Esophagus mucosa (tissue), 1 donor: Measurements from ENCODE around the gene CARD16. TPM values are rescaled to one million over a fixed set of nuclear protein-coding genes. Genes with fewer than 3 reads are reported as not detected.
A peak's percentile ranks its signal among the peaks of the same experiment; 100 is the strongest.
"Not testable (repeated sequence)": the region's sequence is repeated elsewhere in the genome, so short reads cannot be mapped to it uniquely, and the experiment has no call there.

ENCODE experiments used
- ATAC-seq: fragments of 200-7000 bp; cut with Tn5 transposase; one replicate; pipeline ENCODE4 v1.9.1; 2020
- total RNA-seq: library from RNA; stranded (reverse); gene quantifications from one replicate; pipeline ENCODE4 v1.2.4, GENCODE V29; 2023
- donor health status: DM: yes; HTN: yes; CAD: no.

Gene CARD16
- total RNA-seq = 14.0 TPM

DNA sequence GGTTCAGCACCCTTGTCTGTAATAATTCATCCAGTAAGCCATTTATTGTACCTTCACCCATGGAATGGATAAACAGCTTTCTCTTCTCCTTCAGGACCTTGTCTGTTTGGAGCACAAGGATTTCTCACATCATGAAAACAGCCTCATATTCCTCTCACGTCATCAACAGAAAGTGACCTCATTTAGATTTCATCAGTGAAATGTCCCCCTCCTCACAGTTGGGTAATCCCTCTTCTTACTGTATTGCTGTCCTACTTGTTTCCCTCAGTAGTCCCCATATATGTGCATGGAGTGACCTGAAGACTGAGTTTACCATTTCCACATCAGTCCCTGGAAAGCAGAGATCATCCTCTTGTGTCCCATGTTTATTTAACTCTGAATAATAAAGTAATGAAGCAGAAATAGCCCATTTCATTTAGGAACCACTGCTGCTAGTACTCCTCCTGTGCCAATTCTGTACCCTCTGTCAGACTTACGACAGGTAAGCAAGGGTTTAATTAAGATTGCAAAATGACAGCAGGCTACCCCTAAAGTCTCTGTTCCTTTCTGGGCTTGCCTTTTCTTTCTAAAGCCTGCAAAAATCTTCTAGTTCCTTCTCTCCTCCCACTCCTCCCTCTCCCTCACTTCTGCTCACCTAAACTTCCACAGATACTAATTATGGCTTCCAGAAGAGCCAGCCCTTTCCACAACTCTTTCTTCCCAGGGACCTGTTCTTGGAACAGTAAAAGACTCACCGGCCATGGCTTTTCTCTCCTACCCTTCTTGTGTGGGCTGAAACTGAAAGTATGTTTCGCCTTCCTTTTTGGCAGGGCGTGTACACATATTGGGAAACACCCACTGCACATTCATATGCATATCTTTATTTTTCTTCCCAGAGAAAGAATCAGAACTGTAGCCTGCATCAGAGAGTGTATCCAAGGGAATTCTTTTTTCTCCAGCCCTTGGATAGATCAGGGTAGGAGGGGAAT, at the start of gene CARD16:
CARD16 (minus strand) TSS at position 779 of the 968 bp plus-strand sequence; CDS start at position 741, 38 bp downstream.
- peak; percentile 79 for ATAC-seq

DNA sequence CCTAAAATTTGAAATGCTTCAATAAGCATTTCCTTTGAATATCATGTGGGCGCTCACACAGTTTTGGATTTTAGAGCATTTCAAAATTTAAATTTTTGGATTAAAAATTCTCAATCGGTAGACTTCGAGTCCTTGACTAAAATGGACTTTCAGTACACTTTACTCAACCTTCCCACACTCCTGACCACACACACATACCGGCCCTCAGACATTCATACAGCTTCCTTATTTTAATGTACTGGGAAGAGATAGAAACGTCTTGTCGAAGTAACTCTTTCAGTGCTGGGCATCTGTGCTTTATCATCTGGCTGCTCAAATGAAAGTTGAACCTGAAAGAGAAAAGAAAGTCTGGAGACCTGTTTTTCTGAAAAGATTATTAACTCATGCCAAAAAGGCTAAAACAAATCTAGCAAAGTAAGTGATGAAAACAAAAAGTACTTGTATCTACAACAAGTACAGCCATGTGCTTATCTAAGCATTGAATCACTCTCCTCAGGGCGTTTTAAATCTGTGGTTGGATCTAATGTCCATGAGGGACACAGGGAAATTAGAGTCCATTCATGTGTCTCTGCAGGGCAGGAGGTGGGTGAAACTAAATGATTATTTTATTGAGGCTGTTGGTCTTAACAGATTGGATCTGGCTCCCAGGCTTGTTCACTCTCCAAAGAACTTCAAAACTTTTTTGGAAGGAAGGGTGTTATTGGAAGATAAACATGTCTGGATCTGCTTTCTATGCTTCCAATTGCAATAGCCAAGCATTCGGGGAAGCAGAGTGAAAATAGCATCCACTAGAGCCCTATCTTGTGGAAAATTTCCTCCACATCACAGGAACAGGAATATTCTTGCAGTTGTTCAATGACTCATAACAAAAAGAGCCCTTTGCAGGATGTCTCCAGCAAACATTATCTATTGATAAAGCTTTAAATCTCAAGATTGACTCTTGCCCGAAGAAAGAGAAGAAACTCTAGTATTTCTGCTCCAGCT, 47.4 kb upstream of the CARD16 start:
- ATAC-seq = peak; percentile 29

DNA sequence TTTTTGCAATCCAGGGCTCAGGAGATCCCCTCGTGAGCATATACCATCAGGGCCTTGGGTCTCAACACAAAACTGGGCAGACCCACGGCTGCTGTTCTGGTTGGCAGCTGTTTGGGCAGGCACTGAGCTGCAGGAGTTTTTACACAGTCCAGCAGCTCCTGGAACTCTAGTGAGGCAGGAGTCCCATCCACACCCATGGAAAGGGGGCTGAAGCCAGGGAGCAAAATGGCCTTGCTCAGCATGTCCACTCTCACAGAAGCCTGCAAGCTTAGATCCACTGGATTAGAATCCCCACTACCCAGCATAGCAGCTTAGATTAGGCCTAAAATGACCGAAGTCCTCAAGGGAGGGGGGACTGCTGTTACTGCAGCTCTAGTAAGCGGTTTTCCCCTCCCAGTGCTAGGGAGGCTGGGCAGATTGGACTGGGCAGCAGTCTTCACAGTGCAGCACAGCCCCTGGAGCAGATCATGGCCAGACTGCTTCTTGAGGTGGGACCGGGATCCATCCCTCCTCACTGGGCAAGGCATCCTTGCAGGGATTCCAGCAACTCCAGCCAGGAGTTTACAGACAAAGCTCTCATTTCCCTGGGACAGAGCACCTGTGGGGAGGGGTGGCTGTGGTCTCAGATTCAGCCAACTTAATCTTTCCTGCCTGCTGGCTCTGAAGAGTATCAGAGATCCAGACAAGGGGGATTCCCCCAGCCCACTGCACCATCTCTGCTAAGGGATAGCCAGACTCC, 36.4 kb upstream of the CARD16 start:
- ATAC-seq = no peak

DNA sequence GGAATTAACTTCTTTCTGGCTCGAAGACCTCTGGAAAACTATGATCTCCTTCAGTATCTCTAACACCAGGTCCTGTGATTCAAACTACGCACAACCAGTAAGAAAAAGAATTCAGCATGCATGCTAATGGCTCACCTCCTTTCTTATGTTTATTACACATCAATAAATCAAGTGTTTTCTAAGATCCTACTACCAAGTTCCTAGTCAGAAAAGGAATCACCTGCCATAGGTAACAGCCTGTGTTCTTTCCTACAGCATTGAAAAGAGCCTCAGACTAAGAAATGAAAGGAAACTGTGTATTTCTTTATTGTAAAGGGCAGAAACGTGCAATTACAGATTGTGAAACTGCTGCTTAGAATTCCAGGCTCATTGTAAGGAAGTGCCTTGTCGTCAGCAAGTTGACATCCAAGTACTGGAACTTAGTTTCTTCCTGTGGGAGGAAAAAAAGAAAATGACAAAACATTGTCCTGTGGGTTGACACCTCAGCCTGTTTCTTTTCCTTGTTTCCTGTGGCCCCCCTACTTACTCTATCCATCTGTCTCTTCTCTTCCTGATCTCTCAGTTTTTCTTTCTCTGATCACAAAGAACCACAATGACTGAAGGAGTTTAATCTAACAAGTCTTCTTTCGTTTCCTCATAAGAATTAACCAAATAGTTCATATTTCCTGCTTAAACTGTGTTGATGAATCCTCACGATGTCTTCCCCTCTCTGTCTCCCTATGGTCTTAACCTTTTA, 35.2 kb upstream of the CARD16 start:
- ATAC-seq = not testable (repeated sequence)

DNA sequence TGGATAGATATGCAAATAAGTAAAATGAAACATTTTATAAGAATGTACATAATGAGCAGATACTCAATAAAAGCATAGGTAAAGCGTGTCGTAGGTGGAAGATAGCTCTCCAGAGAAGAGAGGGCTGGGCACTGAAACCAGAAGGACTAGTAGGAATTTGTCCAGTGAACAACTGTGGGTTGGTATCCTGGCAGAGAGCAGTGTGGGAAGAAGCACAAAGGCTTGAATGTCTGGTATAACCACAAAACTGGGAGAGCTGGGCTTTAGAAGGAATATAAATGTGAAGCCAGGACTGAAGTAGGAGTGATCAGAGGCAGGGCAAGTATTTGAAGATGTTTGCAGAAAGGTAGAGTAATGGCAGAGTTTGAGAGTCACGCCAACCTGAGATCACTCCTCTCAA, 33.1 kb upstream of the CARD16 start:
- peak; percentile 92 for ATAC-seq

DNA sequence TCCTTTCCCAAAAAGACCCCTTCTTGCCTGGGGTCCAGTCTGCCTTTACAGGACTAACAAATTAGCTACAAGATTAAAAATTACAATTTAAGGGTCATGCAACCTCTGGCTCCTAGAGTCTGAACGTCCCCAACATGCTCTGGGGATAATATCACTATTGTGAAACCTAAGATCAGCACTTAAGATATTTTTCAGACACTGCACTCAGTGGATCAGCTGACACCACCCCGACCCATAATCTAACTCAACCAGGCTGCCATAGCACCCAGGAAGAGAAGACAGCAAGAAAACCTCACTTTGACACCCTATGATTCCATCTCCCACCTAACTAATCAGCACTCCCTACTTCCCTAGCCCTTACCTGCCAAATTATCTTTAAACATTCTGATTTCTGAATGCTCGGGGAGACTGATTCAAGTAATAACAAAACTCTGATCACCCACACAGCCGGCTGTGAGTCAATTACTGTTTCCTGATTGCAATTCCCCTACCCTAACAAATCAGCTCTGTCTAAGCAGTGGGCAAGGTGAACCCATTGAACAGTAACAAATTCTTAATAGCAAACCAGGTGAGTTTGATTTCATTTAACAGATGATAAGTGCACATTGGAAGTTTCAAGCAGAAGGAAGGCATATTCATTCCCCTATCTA, 32.1 kb upstream of the CARD16 start:
- ATAC-seq = not testable (repeated sequence)

DNA sequence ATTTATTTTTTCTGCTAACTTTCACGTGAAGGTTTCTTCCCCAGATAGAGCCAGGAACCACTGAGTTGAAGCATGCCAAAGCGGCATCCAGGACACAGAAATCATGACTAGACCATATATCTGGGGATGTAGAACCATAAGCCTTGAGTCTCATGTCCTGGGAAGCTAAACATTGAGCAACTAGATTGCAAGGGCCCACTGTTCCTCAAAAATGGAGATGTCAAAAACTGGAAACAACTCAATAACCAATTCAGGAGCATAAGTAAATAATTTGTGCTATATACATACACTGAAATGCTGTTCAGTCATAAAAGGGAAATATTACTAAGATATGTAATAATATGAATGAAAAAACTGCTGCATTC, 29.0 kb upstream of the CARD16 start:
- no peak for ATAC-seq

DNA sequence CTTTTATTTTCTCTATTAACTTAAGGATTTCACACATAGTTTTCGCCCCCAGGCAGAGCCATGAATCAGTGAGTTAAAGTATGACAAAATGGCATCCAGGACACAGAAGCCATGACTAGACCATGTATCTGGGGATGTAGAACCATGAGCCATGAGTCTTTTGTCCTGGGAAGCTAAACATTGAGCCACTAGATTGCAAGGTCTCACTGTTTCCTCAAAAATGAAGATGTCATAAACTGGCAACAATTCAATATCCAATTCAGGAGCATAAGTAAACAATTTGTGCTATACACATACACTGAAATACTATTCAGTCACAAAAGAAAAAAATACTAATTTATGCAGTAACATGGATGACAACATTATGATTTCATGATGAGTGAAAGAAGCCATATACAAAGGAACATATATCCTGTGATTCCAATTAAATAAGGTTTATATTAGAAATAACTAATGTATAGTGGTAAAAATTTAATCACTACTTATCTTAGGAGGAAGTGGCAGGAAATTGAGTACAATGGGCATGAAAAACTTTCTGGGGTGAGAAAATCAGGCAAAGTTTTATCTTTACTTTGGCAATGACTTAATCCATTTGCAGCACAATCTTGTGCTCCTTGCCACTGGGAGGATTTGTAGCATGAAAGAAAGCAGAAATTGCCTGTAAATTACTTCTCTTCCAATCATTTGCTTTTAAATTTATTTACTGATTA, 28.5 kb upstream of the CARD16 start:
- no peak for ATAC-seq

DNA sequence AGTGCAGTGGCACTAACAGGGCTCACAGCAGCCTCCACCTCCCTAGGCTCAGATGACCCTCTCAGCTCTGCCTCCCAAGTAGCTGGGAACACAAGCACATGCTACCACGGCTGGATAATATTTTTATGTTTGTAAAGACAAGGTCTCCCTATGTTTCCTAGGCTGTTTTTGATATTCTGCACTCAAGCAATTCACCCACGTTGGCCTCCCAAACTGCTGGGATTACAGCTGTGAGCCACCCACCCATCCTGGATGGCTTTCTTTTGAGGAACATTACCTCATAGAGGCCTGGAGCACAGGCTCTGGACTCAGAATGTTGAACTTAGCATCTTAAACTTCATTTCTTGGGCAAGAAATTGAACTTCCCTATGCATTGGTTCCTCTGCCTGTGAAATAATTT, 26.9 kb upstream of the CARD16 start:
- ATAC-seq = not testable (repeated sequence)

DNA sequence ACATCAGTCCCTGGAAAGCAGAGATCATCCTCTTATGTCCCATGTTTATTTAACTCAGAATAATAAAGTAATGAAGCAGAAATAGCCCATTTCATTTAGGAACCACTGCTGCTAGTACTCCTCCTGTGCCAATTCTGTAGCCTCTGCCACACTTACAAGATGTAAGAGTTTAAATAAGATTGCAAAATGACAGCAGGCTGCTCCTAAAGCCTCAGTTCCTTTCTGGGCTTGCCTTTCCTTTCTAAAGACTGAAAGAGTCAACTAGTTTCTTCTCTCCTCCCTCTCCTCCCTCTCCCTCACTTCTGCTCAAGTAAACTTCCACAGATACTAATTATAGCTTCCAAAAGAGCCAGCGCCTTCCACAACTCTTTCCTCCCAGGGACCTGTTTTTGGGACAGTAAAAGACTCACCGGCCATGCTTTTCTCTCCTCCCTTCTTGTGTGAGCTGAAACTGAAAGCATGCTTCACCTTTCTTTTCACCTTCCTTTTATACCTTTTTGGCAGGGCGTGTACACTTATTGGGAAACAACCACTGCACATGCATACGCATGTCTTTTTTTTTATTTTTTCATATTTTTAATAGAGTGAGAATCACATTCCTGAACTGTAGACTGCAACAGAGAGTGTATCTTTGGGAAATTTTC, 26.1 kb upstream of the CARD16 start:
- peak; percentile 83 for ATAC-seq

DNA sequence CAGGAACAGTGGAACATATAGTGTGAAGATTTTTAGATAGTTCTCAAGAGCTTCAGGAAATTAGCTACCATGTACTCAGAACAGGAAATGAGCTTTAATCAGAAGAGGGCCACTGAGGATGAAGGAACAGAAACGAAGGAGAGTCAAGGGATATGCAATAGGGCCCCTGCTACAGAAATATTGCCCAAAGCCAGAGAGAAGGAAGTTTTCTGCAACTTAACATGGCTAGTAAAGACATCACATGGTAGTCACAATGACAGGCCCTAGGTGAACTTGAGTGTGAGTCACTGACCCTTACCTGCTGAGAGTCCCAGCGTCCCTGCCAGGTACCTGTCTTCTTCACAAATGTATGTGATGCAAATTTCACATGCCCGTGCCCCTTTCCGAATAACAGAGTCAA, 25.2 kb upstream of the CARD16 start:
- peak; percentile 97 for ATAC-seq

DNA sequence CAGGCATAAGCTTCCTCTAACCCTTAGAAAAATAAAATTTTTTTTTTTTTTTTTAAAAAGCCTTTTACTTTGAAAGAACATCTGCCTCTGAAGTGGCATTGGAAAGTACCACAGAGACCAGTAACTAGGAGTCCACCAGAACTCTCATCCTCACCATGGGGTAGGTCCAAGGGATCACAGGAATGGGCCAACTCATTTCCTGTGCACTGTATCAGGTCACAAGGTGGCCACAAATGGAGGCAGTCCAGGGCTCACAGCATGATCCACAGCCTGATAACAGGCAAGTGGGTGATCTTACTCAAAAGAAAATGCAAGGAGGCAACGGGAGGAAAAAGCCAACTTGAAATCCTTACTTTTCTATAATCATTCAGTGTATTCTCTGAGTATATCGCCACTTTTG, 24.6 kb upstream of the CARD16 start:
- peak; percentile 42 for ATAC-seq

DNA sequence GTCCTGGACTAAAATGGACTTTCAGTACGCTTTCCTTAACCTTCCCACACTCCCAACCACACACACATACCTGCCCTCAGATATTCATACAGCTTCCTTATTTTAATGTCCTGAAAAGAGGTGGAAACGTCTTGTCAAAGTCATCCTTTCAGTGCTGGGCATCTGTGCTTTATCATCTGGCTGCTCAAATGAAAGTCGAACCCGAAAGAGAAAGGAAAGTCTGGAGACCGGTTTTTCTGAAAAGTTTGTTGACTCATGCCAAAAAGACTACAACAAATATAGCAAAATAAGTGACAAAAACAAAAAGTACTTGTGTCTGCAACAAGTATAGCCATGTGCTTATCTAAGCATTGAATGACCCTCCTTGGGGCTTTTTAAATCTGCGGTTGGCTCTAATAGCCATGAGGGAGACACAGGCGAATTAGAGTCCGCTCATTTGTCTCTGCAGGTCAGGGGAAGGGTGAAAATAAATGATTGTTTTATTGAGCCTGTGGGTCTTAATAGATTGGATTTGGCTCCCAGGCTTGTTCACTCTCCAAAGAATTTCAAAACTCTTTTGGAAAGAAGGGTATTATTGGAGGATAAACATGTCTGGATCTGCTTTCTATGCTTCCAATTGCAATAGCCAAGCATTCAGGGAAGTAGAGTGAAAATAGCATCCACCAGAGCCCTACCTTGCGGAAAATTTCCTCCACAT, 18.3 kb upstream of the CARD16 start:
- peak; percentile 36 for ATAC-seq

DNA sequence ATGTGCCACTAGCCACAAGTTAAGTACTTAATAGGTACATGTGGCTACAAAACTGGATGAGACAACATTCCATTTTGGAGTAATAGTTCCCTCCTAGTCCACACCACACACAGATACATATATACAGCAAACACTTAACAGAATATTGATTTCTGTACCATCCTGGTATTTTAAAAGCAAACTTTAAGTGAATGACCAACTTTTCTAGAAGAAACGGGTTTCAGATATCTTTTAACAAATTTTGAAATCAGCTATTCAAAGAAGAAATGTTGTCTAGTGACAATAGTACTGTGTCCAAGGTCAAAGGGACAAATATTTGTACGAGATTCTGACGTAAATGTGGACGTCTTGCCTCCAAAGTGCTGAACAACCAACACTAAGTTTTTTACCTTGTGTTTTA, 12.3 kb upstream of the CARD16 start:
- ATAC-seq = no peak

DNA sequence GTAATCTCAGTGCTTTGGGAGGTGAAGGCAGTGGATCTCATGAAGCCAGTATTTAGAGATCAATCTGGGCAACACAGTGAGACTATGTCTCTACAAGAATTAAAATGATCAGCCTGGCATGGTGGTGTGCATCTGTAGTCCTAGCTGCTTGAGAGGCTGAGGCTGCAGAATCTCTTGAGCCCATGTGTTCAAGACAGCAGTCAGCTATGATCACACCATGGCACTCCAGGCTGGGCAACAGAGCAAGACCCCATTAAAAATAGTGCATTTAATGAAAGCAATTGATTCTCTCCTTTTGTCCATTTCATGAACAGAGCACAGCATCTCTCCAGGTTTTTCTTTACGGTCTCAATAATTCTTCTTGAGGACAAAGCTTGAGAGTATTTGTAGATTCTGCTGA, 11.3 kb upstream of the CARD16 start:
- ATAC-seq = no peak

DNA sequence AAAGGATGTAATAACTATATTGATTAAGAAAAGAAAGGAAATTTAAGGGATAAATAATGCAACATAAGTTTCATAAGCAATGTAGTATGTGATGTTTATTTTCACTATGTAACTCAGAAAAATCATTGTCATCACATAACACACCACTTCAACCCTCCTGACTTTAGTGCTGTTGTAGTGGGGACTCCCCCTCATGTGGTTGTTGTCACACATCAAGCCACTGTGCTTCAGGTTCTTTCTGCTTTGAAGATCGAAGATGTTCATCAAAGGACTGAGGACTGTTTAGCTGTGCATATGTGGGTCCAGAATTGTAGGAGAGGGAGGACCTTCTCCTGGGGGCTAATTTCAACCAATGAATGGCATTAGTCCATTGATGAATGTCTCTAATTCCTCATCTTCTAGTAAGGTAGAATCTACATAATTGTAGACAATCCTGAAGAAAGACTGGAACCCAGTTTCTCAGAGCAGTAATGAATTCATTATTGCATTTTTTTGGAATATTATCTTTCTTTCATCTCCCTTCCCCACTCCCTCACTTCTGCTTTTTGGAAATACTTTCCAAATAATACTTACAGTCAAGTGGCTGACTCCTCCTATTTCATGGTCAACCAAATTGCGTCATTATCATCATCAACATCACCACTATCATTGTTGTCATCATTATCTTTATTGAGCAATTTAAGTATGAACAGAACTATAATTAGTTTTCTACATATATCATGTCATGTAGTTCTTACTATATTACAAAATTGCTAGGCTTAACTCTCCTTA, 9.8 kb upstream of the CARD16 start:
- ATAC-seq = no peak

DNA sequence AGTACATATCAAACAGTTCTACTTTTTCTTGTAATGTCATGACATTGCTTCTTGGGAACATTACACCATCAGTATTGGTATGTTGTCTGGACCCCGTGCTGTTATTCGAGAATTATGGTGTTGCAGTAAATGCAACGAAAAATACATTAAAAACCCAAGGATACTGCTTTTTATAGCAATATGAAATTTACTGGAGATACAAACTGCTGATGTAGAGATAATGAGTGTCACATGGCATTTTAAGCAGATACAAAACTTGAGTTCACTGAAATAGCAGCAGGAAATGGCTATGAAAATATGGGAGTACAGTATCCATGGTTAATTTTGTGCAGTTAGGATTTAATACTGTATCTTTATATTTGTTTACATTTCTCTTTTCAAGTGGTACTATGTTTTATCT, 7.4 kb upstream of the CARD16 start:
- no peak for ATAC-seq

DNA sequence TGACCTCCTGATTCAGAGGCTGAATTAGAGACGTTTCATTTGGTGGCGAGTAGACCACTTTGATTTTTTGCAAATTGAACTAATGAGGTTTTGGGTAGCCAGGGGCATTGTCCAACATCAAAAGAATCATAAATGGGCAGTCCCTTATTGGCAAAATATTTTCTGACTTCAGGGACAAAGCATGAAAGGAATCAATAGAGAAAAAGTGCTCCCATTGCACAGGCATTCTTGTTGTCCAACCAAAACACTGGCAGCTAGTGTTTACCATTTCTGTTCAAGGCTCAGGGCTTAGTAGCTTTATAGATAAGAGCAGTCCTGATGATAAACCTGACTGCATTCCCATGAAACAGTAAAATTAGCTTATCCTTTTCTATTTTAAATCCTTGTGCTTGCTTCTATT, 6.4 kb upstream of the CARD16 start:
- no peak for ATAC-seq

DNA sequence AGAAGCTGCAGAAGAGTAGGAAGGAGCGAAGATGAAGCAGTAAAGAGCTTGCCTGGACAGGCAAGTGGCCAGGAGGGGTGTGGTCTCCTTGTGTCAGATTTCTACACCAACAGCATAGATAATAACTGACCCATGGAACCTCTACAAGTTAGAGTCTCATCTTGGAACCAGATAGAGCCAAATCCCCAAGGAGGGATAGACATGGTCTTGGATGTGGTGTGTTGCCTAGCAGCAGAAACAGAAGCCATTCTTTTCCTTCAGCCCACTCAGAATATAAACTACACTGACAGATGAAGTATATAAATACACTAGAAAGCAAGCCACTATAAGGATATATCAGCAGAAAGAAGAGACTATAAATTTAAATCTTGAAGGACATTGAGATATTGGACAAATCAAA, 4.3 kb upstream of the CARD16 start:
- ATAC-seq = no peak
